IMR-90 (cell line): ENCODE results near the gene RBMS3. TPM values are rescaled to one million over a fixed set of nuclear protein-coding genes. Genes with fewer than 3 reads are reported as not detected.

ENCODE experiments used
- ATAC-seq: fragments of 200-7000 bp; cut with Tn5 transposase; 2 replicates; pipeline ENCODE4 v1.9.1; 2020; ENCODE audit warnings: low read depth, mild to moderate bottlenecking, moderate library complexity
- BruUV-seq: library from RNA; stranded (reverse); fragments of 400-500 nt; replicated peaks from 2 replicates; lab custom pipeline; 2021; lab: Mats Ljungman, UMichigan
- CTCF ChIA-PET: fragments of 300-600 bp; formaldehyde crosslinking; extraction: SDS; loops from one replicate; lab custom pipeline; 2021; ENCODE audit warnings: antibody characterized with exemption; lab: Yijun Ruan, JAX
- POLR2A ChIA-PET: fragments of 300-600 bp; sonication (Branson Sonifier 250); formaldehyde crosslinking; loops from one replicate; lab custom pipeline; 2022; ENCODE audit warnings: antibody characterized with exemption; ENCODE audit not compliant: unreplicated experiment; lab: Charles Lee
- DNase-seq: peaks from one replicate; pipeline ENCODE4 v3.0.0; 2013
- H2AFZ ChIP-seq: replicated peaks from 2 replicates; pipeline ENCODE3; 2013; ENCODE audit warnings: low read length, mild to moderate bottlenecking; ENCODE audit not compliant: poor library complexity
- H2AK5ac ChIP-seq: 2 replicates; pipeline ENCODE4 v1.6.1; 2013; ENCODE audit warnings: low read depth, low read length, inconsistent platforms
- H2AK9ac ChIP-seq: replicated peaks from 2 replicates; pipeline ENCODE3; 2013; ENCODE audit warnings: mild to moderate bottlenecking, low read depth, low read length, moderate library complexity; ENCODE audit not compliant: poor library complexity
- H2BK120ac ChIP-seq: 2 replicates; pipeline ENCODE4 v1.6.1; 2013; ENCODE audit warnings: low read depth, low read length, inconsistent platforms
- H2BK15ac ChIP-seq: 3 replicates; pipeline ENCODE4 v1.6.1; 2013; ENCODE audit warnings: low read depth, low read length, inconsistent platforms
- H2BK20ac ChIP-seq: 2 replicates; pipeline ENCODE4 v1.6.1; 2013; ENCODE audit warnings: low read depth, mild to moderate bottlenecking, inconsistent platforms, low read length, moderate library complexity
- H2BK5ac ChIP-seq: 2 replicates; pipeline ENCODE4 v1.6.1; 2013; ENCODE audit warnings: mild to moderate bottlenecking, low read depth, low read length, inconsistent platforms; ENCODE audit not compliant: poor library complexity, severe bottlenecking
- H3K14ac ChIP-seq: replicated peaks from 2 replicates; pipeline ENCODE4 v1.6.1; 2013; ENCODE audit warnings: low read depth, low read length, inconsistent platforms
- H3K18ac ChIP-seq: 2 replicates; pipeline ENCODE4 v1.6.1; 2013; ENCODE audit warnings: low read depth, low read length, control low read depth
- H3K23ac ChIP-seq: 2 replicates; pipeline ENCODE4 v1.6.1; 2013; ENCODE audit warnings: low read depth, low read length, inconsistent platforms
- H3K27ac ChIP-seq: 2 replicates; pipeline ENCODE4 v1.5.1; 2013; ENCODE audit warnings: mild to moderate bottlenecking, control low read depth, low read length; ENCODE audit not compliant: insufficient read depth
- H3K27me3 ChIP-seq: 2 replicates; pipeline ENCODE4 v1.6.1; 2013; ENCODE audit warnings: low read length; ENCODE audit not compliant: control insufficient read depth, insufficient read depth
- H3K36me3 ChIP-seq: 2 replicates; pipeline ENCODE4 v1.6.1; 2013; ENCODE audit warnings: low read length, mixed read lengths; ENCODE audit not compliant: control insufficient read depth, insufficient read depth
- H3K4ac ChIP-seq: 2 replicates; pipeline ENCODE4 v1.6.1; 2013; ENCODE audit warnings: low read depth, low read length, inconsistent platforms
- H3K4me1 ChIP-seq: 2 replicates; pipeline ENCODE4 v1.6.1; 2013; ENCODE audit warnings: low read length, mixed read lengths; ENCODE audit not compliant: control insufficient read depth, insufficient read depth
- H3K4me2 ChIP-seq: 2 replicates; pipeline ENCODE4 v1.6.1; 2013; ENCODE audit warnings: low read depth, mild to moderate bottlenecking, control low read depth, low read length, moderate library complexity
- H3K4me3 ChIP-seq: 2 replicates; pipeline ENCODE4 v1.5.1; 2013; ENCODE audit warnings: low read depth, mild to moderate bottlenecking, control low read depth, low read length, moderate library complexity; ENCODE audit not compliant: insufficient read depth
- H3K56ac ChIP-seq: 2 replicates; pipeline ENCODE4 v1.6.1; 2013; ENCODE audit warnings: low read length, inconsistent platforms; ENCODE audit not compliant: insufficient read depth; ENCODE audit errors: extremely low read depth
- H3K79me1 ChIP-seq, 2 experiments: 2 replicates each; pipeline ENCODE4 v1.6.1; 2013; ENCODE audit warnings: low read length in 2 of 2, inconsistent platforms in 1 of 2, low read depth in 1 of 2
- H3K9ac ChIP-seq: 2 replicates; pipeline ENCODE4 v1.6.1; 2013; ENCODE audit warnings: low read depth, low read length, control low read depth
- H3K9me1 ChIP-seq: 2 replicates; pipeline ENCODE4 v1.6.1; 2013; ENCODE audit warnings: low read length, inconsistent platforms; ENCODE audit not compliant: insufficient read depth
- H3K9me3 ChIP-seq: 2 replicates; pipeline ENCODE4 v1.6.1; 2013; ENCODE audit warnings: low read length; ENCODE audit not compliant: control insufficient read depth, insufficient read depth
- H4K20me1 ChIP-seq: 2 replicates; pipeline ENCODE4 v1.6.1; 2013; ENCODE audit warnings: low read length, inconsistent platforms; ENCODE audit not compliant: insufficient read depth
- H4K5ac ChIP-seq: 2 replicates; pipeline ENCODE4 v1.6.1; 2013; ENCODE audit warnings: mild to moderate bottlenecking, low read depth, low read length, control low read depth
- H4K8ac ChIP-seq, 2 experiments: 2 replicates each; pipeline ENCODE4 v1.6.1; 2013; ENCODE audit warnings: low read depth in 2 of 2, low read length in 2 of 2, control low read depth in 1 of 2, inconsistent platforms in 1 of 2
- H4K91ac ChIP-seq: 2 replicates; pipeline ENCODE4 v1.6.1; 2013; ENCODE audit warnings: low read depth, low read length, inconsistent platforms; ENCODE audit not compliant: insufficient read depth
- ELK1 ChIP-seq: fragments of 150-350 bp; IDR thresholded peaks from 2 replicates; pipeline ENCODE4 v1.6.1; 2016; ENCODE audit warnings: low read depth, mild to moderate bottlenecking, low read length, moderate library complexity, borderline replicate concordance
- RFX5 ChIP-seq: IDR thresholded peaks from 2 replicates; pipeline ENCODE4 v1.8.0; 2012; ENCODE audit warnings: low read depth, mild to moderate bottlenecking, low read length, moderate library complexity
- WGBS, 2 experiments: methylation state at CpG; one replicate each; pipeline versions ENCODE4 v1.1.5 to v1.1.7; 2013; ENCODE audit warnings: missing lambda C conversion rate in 2 of 2; ENCODE audit not compliant: insufficient read length in 1 of 2; ENCODE audit errors: extremely low coverage in 2 of 2; 5-methylcytosine and 5-hydroxymethylcytosine counted together
- dilution Hi-C: fragments of 300-500 bp; cut with HindIII; formaldehyde crosslinking; loops from one replicate; pipeline ENCODE4 v1.14.3; 2018; ENCODE audit warnings: low sequenced_read_pairs; ENCODE audit not compliant: unreplicated experiment
- in situ Hi-C: fragments of 300-500 bp; cut with MboI; formaldehyde crosslinking; loops from 3 replicates; pipeline ENCODE4 v1.14.3; 2019; ENCODE audit warnings: low sequenced_read_pairs, inconsistent platforms, mixed read lengths
- intact Hi-C: fragments of 100-400 bp; cut with micrococcal nuclease; formaldehyde crosslinking; loops from 2 replicates; pipeline ENCODE4 v1.10.0; 2022
- polyA plus RNA-seq, 3 experiments: library from polyadenylated mRNA; depleted of rRNA; stranded (reverse); fragments of >200 nt; gene quantifications; 2 replicates each; pipeline ENCODE4 v1.2.3, GENCODE V29; 2012; ENCODE audit warnings: low replicate concordance in 1 of 3
- total RNA-seq: library from RNA; depleted of rRNA; stranded (reverse); fragments of >200 nt; gene quantifications from 2 replicates; pipeline ENCODE4 v1.2.3, GENCODE V29; 2012

RBMS3 gene
- total and polyA plus RNA-seq, 2 of the 4 experiments (the other 2 are of a cell fraction) = 15.2 to 127 TPM

GRCh38 chr3:29757054-29757777 is 476.3 kb downstream of the RBMS3 start:
- no peak overlapping the region for H2AK9ac ChIP-seq
- intact Hi-C loops (loop anchor here (10.0 kb wide), 1 partner anchor 132 kb away; no protein-coding TSS in a partner anchor), dilution Hi-C loops (no loop called here), in situ Hi-C loops (no loop called here)
- H4K8ac ChIP-seq = peak overlapping the region; percentile 34 to 42; a peak in 2 of 4 replicates
- H3K14ac ChIP-seq = no peak overlapping the region
- no peak overlapping the region for H3K27ac ChIP-seq
- peak overlapping the region; percentile 32; the same call in 1 of the 2 replicates for H4K91ac ChIP-seq
- peak overlapping the region; percentile 70; the same call in 1 of the 2 replicates for H3K4ac ChIP-seq
- peaks cover 6% of the 10 kb centered on the region for H3K9me1 ChIP-seq
- no peak overlapping the region for H3K4me3 ChIP-seq
- H3K27me3 ChIP-seq = no peaks in the 10 kb centered on the region
- DNase-seq = peak; percentile 54
- H3K56ac ChIP-seq = 0 out of 2 replicates have a peak overlapping the region, but pooled peaks have one; percentile 16
- POLR2A ChIA-PET = no interaction called here
- no peak overlapping the region for H2AFZ ChIP-seq
- no peaks in the 10 kb centered on the region for H3K36me3 ChIP-seq
- no peak overlapping the region for H3K9ac ChIP-seq
- peak overlapping the region; percentile 54; the same call in 1 of the 2 replicates for H2BK120ac ChIP-seq
- H4K5ac ChIP-seq = peak overlapping the region; percentile 69; the same call in 1 of the 2 replicates
- peaks cover 21% of the 10 kb centered on the region for H3K4me1 ChIP-seq
- CTCF ChIA-PET = no interaction called here
- H3K4me2 ChIP-seq = no peak overlapping the region
- H3K23ac ChIP-seq = peak overlapping the region; percentile 18; the same call in 1 of the 2 replicates
- no CpG with 5 or more reads among the region's 1 CpG for WGBS, 2 experiments
- peak overlapping the region; percentile 69 for H3K18ac ChIP-seq
- H4K20me1 ChIP-seq = no peaks in the 10 kb centered on the region
- no TSS peak for BruUV-seq
- peak overlapping the region; percentile 90 for H2BK5ac ChIP-seq
- peak overlapping the region; percentile 26; the same call in 1 of the 2 replicates for H2AK5ac ChIP-seq
- H3K9me3 ChIP-seq = no peaks in the 10 kb centered on the region
- peak overlapping the region; percentile 30; the same call in 1 of the 3 replicates for H2BK15ac ChIP-seq
- ATAC-seq = peak; percentile 9; the same call in 1 of the 2 replicates
- H2BK20ac ChIP-seq = peak overlapping the region; percentile 62; the same call in 1 of the 2 replicates
- TF ChIP-seq RFX5 = peak; percentile 65; the same call in 1 of the 2 replicates
- TF ChIP-seq ELK1 = no peak
- peaks cover 8 to 19% of the 10 kb centered on the region in 2 experiments for H3K79me1 ChIP-seq
